Hepatocyte (in vitro differentiated cells): ENCODE measurements around the gene SCML1. TPM values are rescaled to one million over a fixed set of nuclear protein-coding genes. Genes with fewer than 3 reads are reported as not detected.

Experiments
- DNase-seq: peaks from one replicate; pipeline ENCODE4 v3.0.0-alpha.2; 2016; ENCODE audit warnings: low spot score
- H2AFZ ChIP-seq: fragments of 200-600 bp; sonication (generic); 2 replicates; pipeline ENCODE4 v1.6.0; 2016; ENCODE audit warnings: antibody characterized with exemption, mild to moderate bottlenecking
- H3K27ac ChIP-seq: fragments of 200-600 bp; sonication (generic); 2 replicates; pipeline ENCODE4 v1.5.1; 2016; ENCODE audit warnings: mild to moderate bottlenecking
- H3K27me3 ChIP-seq: fragments of 200-600 bp; sonication (generic); 2 replicates; pipeline ENCODE4 v1.6.1; 2016
- H3K36me3 ChIP-seq: fragments of 200-600 bp; sonication (generic); replicated peaks from 2 replicates; pipeline ENCODE4 v1.5.1; 2016; ENCODE audit warnings: low read depth; ENCODE audit not compliant: insufficient read depth
- H3K4me1 ChIP-seq: fragments of 200-600 bp; sonication (generic); 2 replicates; pipeline ENCODE4 v1.5.1; 2016; ENCODE audit warnings: mild to moderate bottlenecking, moderate library complexity; ENCODE audit not compliant: insufficient read depth
- H3K4me2 ChIP-seq: fragments of 200-600 bp; sonication (generic); 2 replicates; pipeline ENCODE4 v1.6.0; 2016
- H3K4me3 ChIP-seq: fragments of 200-600 bp; sonication (generic); 2 replicates; pipeline ENCODE4 v1.5.1; 2016; ENCODE audit warnings: mild to moderate bottlenecking
- H3K79me2 ChIP-seq: fragments of 200-600 bp; sonication (generic); 2 replicates; pipeline ENCODE4 v1.6.0; 2017; ENCODE audit warnings: mild to moderate bottlenecking
- H3K9me2 ChIP-seq: fragments of 200-600 bp; sonication (generic); replicated peaks from 2 replicates; pipeline ENCODE4 v1.6.0; 2017; ENCODE audit warnings: mild to moderate bottlenecking; ENCODE audit not compliant: insufficient read depth
- H3K9me3 ChIP-seq: fragments of 200-600 bp; sonication (generic); 2 replicates; pipeline ENCODE4 v1.5.1; 2016; ENCODE audit warnings: low read depth, mild to moderate bottlenecking
- H4K20me1 ChIP-seq: fragments of 200-600 bp; sonication (generic); 2 replicates; pipeline ENCODE4 v1.6.0; 2016; ENCODE audit warnings: mild to moderate bottlenecking; ENCODE audit not compliant: insufficient read depth, poor library complexity, severe bottlenecking
- EZH2 ChIP-seq: fragments of 200-600 bp; sonication (generic); IDR thresholded peaks from 2 replicates; pipeline ENCODE4 v1.6.1; 2016; ENCODE audit warnings: antibody characterized with exemption, mild to moderate bottlenecking, borderline replicate concordance
- EZH2phosphoT487 ChIP-seq: fragments of 200-600 bp; sonication (generic); IDR thresholded peaks from one replicate; pipeline ENCODE4 v1.6.1; 2018; ENCODE audit warnings: antibody characterized with exemption, mild to moderate bottlenecking, low read depth, moderate library complexity; ENCODE audit not compliant: unreplicated experiment, severe bottlenecking
- WGBS: methylation state at CpG from one replicate; pipeline ENCODE4 v1.1.6; 2016; ENCODE audit warnings: low lambda C conversion rate; ENCODE audit errors: missing lambda C conversion rate; 5-methylcytosine and 5-hydroxymethylcytosine counted together
- polyA plus RNA-seq: library from polyadenylated mRNA; unstranded; fragments of >200 nt; fragmentation: Nextera tagmentation; extraction: Ambion mirVana; gene quantifications from 2 replicates; pipeline ENCODE4 v1.2.1, GENCODE V29; 2016
- total RNA-seq: library from RNA; depleted of rRNA; stranded (reverse); fragments of >200 nt; gene quantifications from 2 replicates; pipeline ENCODE4 v1.2.3, GENCODE V29; 2014
- TF ChIP-seq, protein P1 (sequence below): fragments of 200-600 bp; sonication (generic); IDR thresholded peaks from 2 replicates; pipeline ENCODE4 v1.5.1; 2016; ENCODE audit warnings: antibody characterized with exemption, mild to moderate bottlenecking; ENCODE audit not compliant: poor library complexity

SCML1 gene
- total and polyA plus RNA-seq, 2 experiments from 2014 or later: 17.0 to 23.7 TPM

DNA sequence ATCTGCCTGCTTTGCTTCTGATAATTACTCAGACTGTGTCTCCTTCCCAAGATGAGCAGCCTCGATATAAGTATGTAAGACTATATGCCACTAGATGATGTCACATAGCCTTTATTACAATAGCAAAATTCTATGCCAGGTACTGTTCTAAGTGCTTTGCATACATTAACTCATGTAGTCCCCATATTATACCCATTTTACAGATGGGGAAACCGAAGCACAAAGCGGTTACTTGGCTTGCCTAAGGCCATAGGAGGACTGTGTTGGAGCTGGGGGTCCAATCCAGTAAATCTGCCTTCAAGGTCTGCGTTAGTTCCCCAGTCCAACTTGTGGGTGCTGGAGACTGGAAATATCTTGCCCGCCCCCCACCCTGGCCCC, 826 bp upstream of the SCML1 start:
- Histone ChIP-seq H3K4me1 (no peaks in the 10 kb centered on the region), H3K79me2 (peaks cover 25% of the 10 kb centered on the region), H3K27me3 (no peaks in the 10 kb centered on the region), H3K9me2 (no peaks in the 10 kb centered on the region), H2AFZ (no peak overlapping the region), H3K27ac (peak overlapping the region; percentile 87), H4K20me1 (no peaks in the 10 kb centered on the region), H3K36me3 (no peaks in the 10 kb centered on the region), H3K4me3 (no peak overlapping the region), H3K4me2 (peak overlapping the region; percentile 57), H3K9me3 (no peaks in the 10 kb centered on the region)
- TF ChIP-seq EZH2phosphoT487: no peak
- TF ChIP-seq, protein P1, sequence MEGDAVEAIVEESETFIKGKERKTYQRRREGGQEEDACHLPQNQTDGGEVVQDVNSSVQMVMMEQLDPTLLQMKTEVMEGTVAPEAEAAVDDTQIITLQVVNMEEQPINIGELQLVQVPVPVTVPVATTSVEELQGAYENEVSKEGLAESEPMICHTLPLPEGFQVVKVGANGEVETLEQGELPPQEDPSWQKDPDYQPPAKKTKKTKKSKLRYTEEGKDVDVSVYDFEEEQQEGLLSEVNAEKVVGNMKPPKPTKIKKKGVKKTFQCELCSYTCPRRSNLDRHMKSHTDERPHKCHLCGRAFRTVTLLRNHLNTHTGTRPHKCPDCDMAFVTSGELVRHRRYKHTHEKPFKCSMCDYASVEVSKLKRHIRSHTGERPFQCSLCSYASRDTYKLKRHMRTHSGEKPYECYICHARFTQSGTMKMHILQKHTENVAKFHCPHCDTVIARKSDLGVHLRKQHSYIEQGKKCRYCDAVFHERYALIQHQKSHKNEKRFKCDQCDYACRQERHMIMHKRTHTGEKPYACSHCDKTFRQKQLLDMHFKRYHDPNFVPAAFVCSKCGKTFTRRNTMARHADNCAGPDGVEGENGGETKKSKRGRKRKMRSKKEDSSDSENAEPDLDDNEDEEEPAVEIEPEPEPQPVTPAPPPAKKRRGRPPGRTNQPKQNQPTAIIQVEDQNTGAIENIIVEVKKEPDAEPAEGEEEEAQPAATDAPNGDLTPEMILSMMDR: no peak
- DNase-seq: no peak
- WGBS: 80% methylated on average over 5 of the region's 5 CpGs

DNA sequence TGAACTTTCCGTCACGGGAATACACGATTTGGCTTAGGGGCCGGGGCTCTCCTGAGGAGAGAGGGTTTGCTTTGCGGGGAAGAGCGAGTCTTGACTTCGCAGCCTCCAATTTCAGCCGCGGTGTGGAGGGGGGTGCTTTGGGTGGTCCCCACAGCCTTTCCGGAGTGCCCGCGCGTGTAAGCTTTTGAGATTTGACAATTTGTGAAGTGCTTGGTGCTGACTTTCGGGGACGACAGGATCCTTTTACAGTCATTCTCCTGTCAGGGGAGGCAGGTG, 355 bp downstream of the SCML1 start:
- Histone ChIP-seq H3K4me2 (peak overlapping the region; percentile 71), H3K27ac (peak overlapping the region; percentile 97), H3K9me3 (no peaks in the 10 kb centered on the region), H3K79me2 (peaks cover 37% of the 10 kb centered on the region), H3K36me3 (no peaks in the 10 kb centered on the region), H3K4me1 (no peaks in the 10 kb centered on the region), H3K27me3 (no peaks in the 10 kb centered on the region), H3K9me2 (no peaks in the 10 kb centered on the region), H3K4me3 (peak overlapping the region; percentile 72), H4K20me1 (no peaks in the 10 kb centered on the region), H2AFZ (peak overlapping the region; percentile 48)
- 49% methylated on average over 15 of the region's 15 CpGs for WGBS
- TF ChIP-seq, protein P1: no peak
- TF ChIP-seq EZH2phosphoT487: no peak
- no peak for TF ChIP-seq EZH2
- no peak for DNase-seq

- no peaks in the 10 kb centered on the region for H4K20me1 ChIP-seq
- H3K4me2 ChIP-seq: peak overlapping the region; percentile 71
- peak; percentile 40 for DNase-seq
- peak overlapping the region; percentile 97 for H3K27ac ChIP-seq
- peak overlapping the region; percentile 48 for H2AFZ ChIP-seq
- no peaks in the 10 kb centered on the region for H3K27me3 ChIP-seq
- TF ChIP-seq EZH2: no peak
- TF ChIP-seq, protein P1: no peak
- no peak for TF ChIP-seq EZH2phosphoT487
- 46% methylated on average over 45 of the region's 45 CpGs for WGBS
- H3K79me2 ChIP-seq: peaks cover 42% of the 10 kb centered on the region
- no peaks in the 10 kb centered on the region for H3K9me2 ChIP-seq
- H3K9me3 ChIP-seq: no peaks in the 10 kb centered on the region
- peak overlapping the region; percentile 72 for H3K4me3 ChIP-seq
- H3K36me3 ChIP-seq: no peaks in the 10 kb centered on the region
- H3K4me1 ChIP-seq: no peaks in the 10 kb centered on the region
These were observed 857 bp downstream of the SCML1 start for GRCh38 chrX:17737986-17738713.
